K562 (cell line): Measurements from ENCODE around the gene IPO9. TPM values are rescaled to one million over a fixed set of nuclear protein-coding genes. Genes with fewer than 3 reads are reported as not detected.

Experiments
- ATAC-seq: fragments of 200-7000 bp; cut with Tn5 transposase; 3 replicates; pipeline ENCODE4 v1.9.1; 2020; ENCODE audit warnings: moderate library complexity
- BruUV-seq: library from RNA; stranded (reverse); fragments of 400-500 nt; replicated peaks from 2 replicates; lab custom pipeline; 2021; lab: Mats Ljungman, UMichigan
- CTCF ChIA-PET: fragments of 300-600 bp; formaldehyde crosslinking; extraction: SDS; loops from one replicate; lab custom pipeline; 2021; ENCODE audit warnings: low intra/inter-chr PET ratio; lab: Yijun Ruan, JAX
- POLR2A ChIA-PET: fragments of 300-600, 350-650 bp; sonication (Branson Sonifier 250); formaldehyde crosslinking; extraction: SDS; loops from one replicate; lab custom pipeline; 2021; ENCODE audit warnings: antibody characterized with exemption, inconsistent platforms; lab: Yijun Ruan, JAX
- DNase-seq, 4 experiments: peaks; one replicate each; pipeline versions ENCODE4 v3.0.0 to v3.0.0-alpha.2; 2011 to 2018; ENCODE audit warnings: low spot score in 3 of 4, mixed read lengths in 3 of 4; ENCODE audit errors: extremely low read depth in 1 of 4
- FAIRE-seq: peaks from 2 replicates; lab custom pipeline; 2011; peaks lifted over from hg19 to GRCh38; lab: Jason Lieb, UNC
- H2AFZ ChIP-seq: 2 replicates; pipeline ENCODE4 v1.6.0; 2011; ENCODE audit warnings: low read depth, low read length, control low read depth, inconsistent platforms
- H3K27ac ChIP-seq: fragments of 200-600 bp; 3 replicates; pipeline ENCODE4 v1.8.0; 2011; ENCODE audit warnings: low read depth, mild to moderate bottlenecking, control low read depth, inconsistent platforms, low read length, moderate library complexity, mixed read lengths; ENCODE audit errors: extremely low read depth
- H3K27me3 ChIP-seq, 2 experiments: fragments of 300-600 bp in 1 of 2; 2 replicates in 1 of 2; 3 replicates in 1 of 2; pipeline versions ENCODE4 v1.6.0 to v1.8.0; 2011; ENCODE audit warnings: inconsistent platforms in 2 of 2, low read length in 2 of 2, mild to moderate bottlenecking in 1 of 2, mixed read lengths in 1 of 2, moderate library complexity in 1 of 2; ENCODE audit not compliant: control insufficient read depth in 2 of 2, insufficient read depth in 2 of 2
- H3K36me3 ChIP-seq: fragments of 300-600 bp; 3 replicates; pipeline ENCODE4 v1.8.0; 2011; ENCODE audit warnings: mild to moderate bottlenecking, low read length, inconsistent platforms; ENCODE audit not compliant: control insufficient read depth, insufficient read depth
- H3K4me1 ChIP-seq, 2 experiments: fragments of 200-600 bp in 1 of 2; replicated peaks in 1 of 2; 2 replicates in 1 of 2; 3 replicates in 1 of 2; pipeline versions ENCODE4 v1.5.1 to v1.8.0; 2011; ENCODE audit warnings: inconsistent platforms in 2 of 2, low read length in 2 of 2, mild to moderate bottlenecking in 1 of 2, mixed read lengths in 1 of 2, moderate library complexity in 1 of 2; ENCODE audit not compliant: control insufficient read depth in 2 of 2, insufficient read depth in 2 of 2
- H3K4me2 ChIP-seq: 2 replicates; pipeline ENCODE4 v1.6.1; 2011; ENCODE audit warnings: low read length, control low read depth, inconsistent platforms, mixed read lengths; ENCODE audit not compliant: insufficient read depth
- H3K4me3 ChIP-seq: fragments of 200-600 bp; sonication (generic), shearing (Covaris generic); 2 replicates; pipeline ENCODE4 v1.5.1; 2016; ENCODE audit warnings: control low read depth, inconsistent platforms
- H3K79me2 ChIP-seq: fragments of 200-600 bp; 3 replicates; pipeline ENCODE4 v1.8.0; 2011; ENCODE audit warnings: low read length, inconsistent platforms; ENCODE audit not compliant: control insufficient read depth, insufficient read depth
- H3K9ac ChIP-seq, 2 experiments: 2 replicates each; pipeline versions ENCODE4 v1.6.0 to v1.6.1; 2011; ENCODE audit warnings: low read depth in 2 of 2, low read length in 2 of 2, control low read depth in 1 of 2, inconsistent platforms in 1 of 2, mild to moderate bottlenecking in 1 of 2, mixed read lengths in 1 of 2; ENCODE audit not compliant: insufficient read depth in 1 of 2
- H3K9me1 ChIP-seq: one replicate; pipeline ENCODE4 v1.6.0; 2011; ENCODE audit warnings: inconsistent platforms, mild to moderate bottlenecking, low read length, moderate library complexity; ENCODE audit not compliant: control insufficient read depth, insufficient read depth
- H3K9me3 ChIP-seq: replicated peaks from 2 replicates; pipeline ENCODE4 v1.5.1; 2011; ENCODE audit warnings: low read depth, low read length, inconsistent platforms; ENCODE audit not compliant: control insufficient read depth, insufficient read depth
- H4K20me1 ChIP-seq: replicated peaks from 2 replicates; pipeline ENCODE4 v1.6.1; 2011; ENCODE audit warnings: low read length, inconsistent platforms, mixed read lengths; ENCODE audit not compliant: control insufficient read depth, insufficient read depth
- ARID4B ChIP-seq: sonication (generic); formaldehyde crosslinking; IDR thresholded peaks from 2 replicates; pipeline ENCODE4 v1.8.0; 2022; ENCODE audit warnings: mild to moderate bottlenecking, missing genetic modification reagents
- CBFA2T2 ChIP-seq: fragments of 450-650 bp; conservative IDR thresholded peaks from 2 replicates; pipeline ENCODE4 v1.6.1; 2017; ENCODE audit warnings: mild to moderate bottlenecking
- CBFA2T3 ChIP-seq: fragments of 450-650 bp; IDR thresholded peaks from 2 replicates; pipeline ENCODE4 v1.6.1; 2017
- CEBPB ChIP-seq: fragments of 450-650 bp; IDR thresholded peaks from 2 replicates; pipeline ENCODE4 v1.6.1; 2016; ENCODE audit warnings: missing genetic modification characterization, missing compliant biosample characterization
- CEBPG ChIP-seq, 3 experiments: fragments of 200-800 bp in 1 of 3; sonication (Bioruptor generic) in 1 of 3; sonication (generic) in 1 of 3; formaldehyde crosslinking in 1 of 3; IDR thresholded peaks in 2 of 3; conservative IDR thresholded peaks in 1 of 3; 2 replicates each; pipeline versions ENCODE4 v1.6.1 to v1.8.0; 2016 to 2022; ENCODE audit warnings: missing compliant biosample characterization in 2 of 3, missing genetic modification characterization in 2 of 3, mild to moderate bottlenecking in 1 of 3, missing genetic modification reagents in 1 of 3
- NFXL1 ChIP-seq: fragments of 450-650 bp; formaldehyde crosslinking; IDR thresholded peaks from 2 replicates; pipeline ENCODE4 v1.4.0; 2021; ENCODE audit warnings: mild to moderate bottlenecking
- SOX6 ChIP-seq: fragments of 450-650 bp; IDR thresholded peaks from 2 replicates; pipeline ENCODE4 v1.6.1; 2014; ENCODE audit warnings: mild to moderate bottlenecking
- TAL1 ChIP-seq: fragments of 450-650 bp; IDR thresholded peaks from 2 replicates; pipeline ENCODE4 v1.6.1; 2016; ENCODE audit warnings: mild to moderate bottlenecking
- TCF3 ChIP-seq: sonication (generic); formaldehyde crosslinking; IDR thresholded peaks from 2 replicates; pipeline ENCODE4 v1.4.0; 2020; ENCODE audit warnings: mild to moderate bottlenecking, missing genetic modification reagents
- TEAD4 ChIP-seq, 2 experiments: sonication (generic) in 1 of 2; formaldehyde crosslinking in 1 of 2; IDR thresholded peaks; 2 replicates each; pipeline versions ENCODE4 v1.6.1 to v1.8.0; 2012 to 2022; ENCODE audit warnings: borderline replicate concordance in 1 of 2, inconsistent platforms in 1 of 2, low read length in 1 of 2, mild to moderate bottlenecking in 1 of 2, missing genetic modification reagents in 1 of 2
- WGBS: fragments of 100-300 bp; shearing (Covaris generic); methylation state at CpG from one replicate; pipeline ENCODE4 v1.1.6; 2016; ENCODE audit warnings: low coverage, mixed read lengths; ENCODE audit not compliant: insufficient coverage; ENCODE audit errors: missing lambda C conversion rate; 5-methylcytosine and 5-hydroxymethylcytosine counted together
- in situ Hi-C: fragments of 300-500 bp; cut with MboI; formaldehyde crosslinking; loops from 4 replicates; pipeline ENCODE4 v1.15.0; 2018; ENCODE audit warnings: inconsistent platforms, mixed read lengths
- intact Hi-C: fragments of 100-400 bp; cut with micrococcal nuclease; formaldehyde crosslinking; loops from 2 replicates; pipeline ENCODE4 v1.14.2; 2022
- polyA plus RNA-seq, 8 experiments: library from polyadenylated mRNA; depleted of rRNA in 4 of 8; stranded (reverse) in 5 of 8; unstranded in 3 of 8; fragments of >200 nt; fragmentation: Nextera tagmentation in 2 of 8; fragmentation: Illumina TruSeq in 1 of 8; extraction: Ambion mirVana in 2 of 8; extraction: Trizol in 1 of 8; gene quantifications; 2 replicates each; pipeline versions ENCODE4 v1.2.1 to v1.2.3, GENCODE V29; 2011 to 2014; ENCODE audit warnings: inconsistent platforms in 1 of 8, missing spikeins in 1 of 8
- total RNA-seq, 7 experiments: library from RNA; depleted of rRNA in 6 of 7; stranded (reverse); fragments of >200 nt in 6 of 7; fragmentation: Illumina TruSeq in 2 of 7; extraction: Trizol in 2 of 7; gene quantifications; 2 replicates each; pipeline versions ENCODE4 v1.2.1 to v1.2.3, GENCODE V29; 2011 to 2021; ENCODE audit warnings: low replicate concordance in 1 of 7

The IPO9 gene
- total and polyA plus RNA-seq, 9 of the 15 experiments (the other 6 are each of a cell fraction or from before 2014, with no cell fraction given) = 27.9 to 78.6 (median 43.9) TPM

DNA sequence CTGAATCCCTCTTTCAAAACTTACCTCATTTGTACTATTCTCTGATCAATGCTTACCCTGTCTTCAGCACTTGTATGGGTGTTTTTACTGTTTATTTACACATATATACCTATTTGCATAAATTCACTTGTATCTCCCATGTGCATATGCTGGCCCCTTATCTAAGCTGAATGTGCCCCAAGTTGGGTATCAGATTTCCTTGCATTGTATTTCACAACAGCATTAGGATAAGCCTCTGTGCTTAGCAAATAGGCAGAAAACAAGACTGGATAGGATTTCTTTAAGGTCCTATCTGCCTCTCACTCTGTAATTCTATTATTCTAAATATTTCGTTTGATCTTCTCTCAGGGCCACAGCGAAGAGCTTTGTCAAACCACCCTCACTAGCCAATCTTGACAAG is 45.9 kb upstream of the IPO9 start:
- peaks cover 0 to 15% of the 10 kb centered on the region in 2 experiments; a peak in 2 of 5 replicates for H3K27me3 ChIP-seq
- H3K9ac ChIP-seq = no peak overlapping the region
- ChIA-PET CTCF (interaction anchor here (1.6 kb wide), 1 partner anchor 74 kb away, joined by 6 read pairs; no protein-coding TSS in a partner anchor), POLR2A (interaction anchor here (0.6 to 1.8 kb wide), 5 partner anchors 8 to 98 kb away, joined by 3 to 13 read pairs (median 3); no protein-coding TSS in a partner anchor)
- FAIRE-seq (no peak), ATAC-seq (no peak), DNase-seq (no peak)
- H3K36me3 ChIP-seq = peaks cover 23% of the 10 kb centered on the region; the same call in 1 of the 3 replicates
- H3K79me2 ChIP-seq = no peaks in the 10 kb centered on the region
- H2AFZ ChIP-seq = no peak overlapping the region
- in situ Hi-C loops = loop anchor here (5.0 kb wide), 1 partner anchor 226 kb away; no protein-coding TSS in a partner anchor
- no peak overlapping the region for H3K4me2 ChIP-seq
- H3K9me3 ChIP-seq = no peaks in the 10 kb centered on the region
- H3K9me1 ChIP-seq = no peaks in the 10 kb centered on the region
- peaks cover 0 to 6% of the 10 kb centered on the region in 2 experiments; a peak in 1 of 5 replicates for H3K4me1 ChIP-seq
- 30% methylated on average over 2 of the region's 2 CpGs for WGBS
- H3K27ac ChIP-seq = no peak overlapping the region
- BruUV-seq = no TSS peak
- TF ChIP-seq CEBPG (CRISPR knock-in tag; IDR thresholded peaks at IDR 0.05) (0 out of 2 replicates have a peak, but pooled peaks have one; percentile 40), CEBPG (tag; conservative IDR thresholded peaks at IDR 0.05 in 1 of 2, IDR thresholded peaks at IDR 0.05 in 1 of 2) (no peak), CBFA2T2 (peak; percentile 29; the same call in 1 of the 2 replicates), ARID4B (CRISPR knock-in tag) (no peak), TEAD4 (IDR thresholded peaks at IDR 0.05; ENCODE audit: low read length) (0 out of 2 replicates have a peak, but pooled peaks have one; percentile 25), TEAD4 (CRISPR knock-in tag; IDR thresholded peaks at IDR 0.05; ENCODE audit: borderline replicate concordance) (no peak), CBFA2T3 (peak; percentile 24; the same call in 1 of the 2 replicates), NFXL1 (CRISPR knock-in tag) (no peak), SOX6 (0 out of 2 replicates have a peak, but pooled peaks have one; percentile 21), CEBPB (tag) (peak; percentile 72), TAL1 (0 out of 2 replicates have a peak, but pooled peaks have one; percentile 7), TCF3 (CRISPR knock-in tag) (peak; percentile 44)
- H4K20me1 ChIP-seq = no peaks in the 10 kb centered on the region
- intact Hi-C loops = no loop called here
- H3K4me3 ChIP-seq = no peak overlapping the region
